ENCODE measurements around the gene BDKRB2.

GRCh38 chr14:96284430-96284829 is 79.8 kb downstream of the BDKRB2 start:
- TF ChIP-seq CTCF (IDR thresholded peaks at IDR 0.05) (no peak), ZFX (IDR thresholded peaks at IDR 0.05; ENCODE audit: borderline replicate concordance) (no peak)
